Heart left ventricle (tissue), 13 donors: ENCODE results near the gene ARPP21.

Source experiments
- CTCF ChIP-seq, 12 donors: fragments of 200-600 bp; sonication (generic) in 4 of 12; IDR thresholded peaks; one replicate each; pipeline versions ENCODE4 v1.5.0 to v1.8.0; 2018 to 2022; ENCODE audit warnings: antibody characterized with exemption in 12 of 12, mild to moderate bottlenecking in 5 of 12
- POLR2A ChIP-seq, 2 donors: fragments of 450-650 bp; IDR thresholded peaks; one replicate each; pipeline ENCODE4 v1.6.1; 2017; ENCODE audit warnings: antibody characterized with exemption in 2 of 2, mild to moderate bottlenecking in 2 of 2, moderate library complexity in 2 of 2
- donor health status: ischemic (EF 13 %, LVEDD 7.1; RV severe dilation, severe dysfunction).
- donor health status: DM: no; HTN: yes; CAD: no.
- donor health status: DM: no; HTN: no; CAD: no.
- donor health status: ischemic (EF 25% LVEDD 6.9; RV normal size, moderate dysfunction).
- donor health status: ischemic (EF 25% LVEDD 5.7; RV mildly dilated, moderate dysfunction).
- donor health status: ischemic (EF 35%, LVEDD 5.7; RV mildly dilated, moderate dysfunction).
- donor health status: nonischemic (EF 11% LVEDD 7.7; RV severe dilation, severe dysfunction).
- donor health status: DM: yes; HTN: yes; CAD: no.
- donor health status: PGD.
- donor health status: ischemic (EF 29% LVEDD 5.4; RV normal size, mild dysfunction).
- donor health status: nonischemic (EF 23%, LVEDD 6.1; RV moderate dilation, normal function).

GRCh38 chr3:35727179-35727578, 87.9 kb downstream of the ARPP21 start:
- no peak for TF ChIP-seq CTCF (IDR thresholded peaks at IDR 0.05)
- no peak for TF ChIP-seq POLR2A (IDR thresholded peaks at IDR 0.05)
